WI38 (cell line): ENCODE results near the gene KAT7.

Experiments
- H3K4me3 ChIP-seq: 2 replicates; pipeline ENCODE4 v1.5.1; 2011; ENCODE audit warnings: low read depth, mild to moderate bottlenecking, control low read depth, low read length
- TF ChIP-seq, protein P1 (sequence below): IDR thresholded peaks from 2 replicates; pipeline ENCODE4 v1.5.1; 2012; ENCODE audit warnings: low read depth, mild to moderate bottlenecking, control low read depth, low read length

Gene KAT7

GRCh38 chr17:49789243-49789578 is 730 bp downstream of the KAT7 start:
- TF ChIP-seq, protein P1, sequence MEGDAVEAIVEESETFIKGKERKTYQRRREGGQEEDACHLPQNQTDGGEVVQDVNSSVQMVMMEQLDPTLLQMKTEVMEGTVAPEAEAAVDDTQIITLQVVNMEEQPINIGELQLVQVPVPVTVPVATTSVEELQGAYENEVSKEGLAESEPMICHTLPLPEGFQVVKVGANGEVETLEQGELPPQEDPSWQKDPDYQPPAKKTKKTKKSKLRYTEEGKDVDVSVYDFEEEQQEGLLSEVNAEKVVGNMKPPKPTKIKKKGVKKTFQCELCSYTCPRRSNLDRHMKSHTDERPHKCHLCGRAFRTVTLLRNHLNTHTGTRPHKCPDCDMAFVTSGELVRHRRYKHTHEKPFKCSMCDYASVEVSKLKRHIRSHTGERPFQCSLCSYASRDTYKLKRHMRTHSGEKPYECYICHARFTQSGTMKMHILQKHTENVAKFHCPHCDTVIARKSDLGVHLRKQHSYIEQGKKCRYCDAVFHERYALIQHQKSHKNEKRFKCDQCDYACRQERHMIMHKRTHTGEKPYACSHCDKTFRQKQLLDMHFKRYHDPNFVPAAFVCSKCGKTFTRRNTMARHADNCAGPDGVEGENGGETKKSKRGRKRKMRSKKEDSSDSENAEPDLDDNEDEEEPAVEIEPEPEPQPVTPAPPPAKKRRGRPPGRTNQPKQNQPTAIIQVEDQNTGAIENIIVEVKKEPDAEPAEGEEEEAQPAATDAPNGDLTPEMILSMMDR, result no peak
- peak overlapping the region; percentile 53 for H3K4me3 ChIP-seq

- H3K4me3 ChIP-seq, result no peak overlapping the region
- TF ChIP-seq, protein P1, result no peak
These were observed 4.8 kb downstream of the KAT7 start for GRCh38 chr17:49793309-49793708.

GRCh38 chr17:49795372-49795771 is 6.9 kb downstream of the KAT7 start:
- no peak overlapping the region for H3K4me3 ChIP-seq
- TF ChIP-seq, protein P1, result no peak

DNA sequence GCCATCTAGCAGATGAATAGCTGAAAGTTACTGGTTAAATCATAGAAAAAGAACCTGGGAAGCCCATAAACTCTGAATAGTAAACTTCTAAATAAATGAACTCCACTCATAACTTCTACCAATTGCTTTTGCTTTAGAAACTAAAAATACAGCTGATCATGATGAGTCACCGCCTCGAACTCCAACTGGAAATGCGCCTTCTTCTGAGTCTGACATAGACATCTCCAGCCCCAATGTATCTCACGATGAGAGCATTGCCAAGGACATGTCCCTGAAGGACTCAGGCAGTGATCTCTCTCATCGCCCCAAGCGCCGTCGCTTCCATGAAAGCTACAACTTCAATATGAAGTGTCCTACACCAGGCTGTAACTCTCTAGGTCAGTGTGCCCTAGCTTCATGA is 9.7 kb downstream of the KAT7 start:
- TF ChIP-seq, protein P1, result no peak
- no peak overlapping the region for H3K4me3 ChIP-seq

DNA sequence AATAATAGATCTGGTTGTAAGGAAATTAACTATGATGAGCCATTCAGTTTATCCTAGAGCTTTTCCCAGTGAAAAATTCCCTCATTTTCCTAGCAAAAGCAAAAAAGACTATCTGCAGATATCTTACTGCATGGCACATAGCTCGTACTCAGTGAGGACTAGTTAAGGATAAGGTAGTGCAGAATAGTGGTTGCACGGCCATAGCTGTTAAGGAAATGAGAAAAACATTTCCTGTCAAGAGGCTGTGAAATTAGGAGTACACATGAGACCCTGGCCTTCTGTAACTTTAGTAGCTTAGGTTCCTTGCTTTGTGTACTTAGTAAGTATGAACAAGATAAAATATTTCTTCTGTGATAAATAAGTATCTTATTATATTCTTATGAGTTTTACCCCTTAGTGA is 10.3 kb downstream of the KAT7 start:
- H3K4me3 ChIP-seq, result no peak overlapping the region
- TF ChIP-seq, protein P1, result no peak

GRCh38 chr17:49809056-49809455 is 20.6 kb downstream of the KAT7 start:
- no peak overlapping the region for H3K4me3 ChIP-seq
- TF ChIP-seq, protein P1, result no peak

GRCh38 chr17:49814781-49815529 is 26.5 kb downstream of the KAT7 start:
- no peak overlapping the region for H3K4me3 ChIP-seq
- TF ChIP-seq, protein P1, result no peak
